HG03469 (cell line): Measurements from ENCODE around the gene MGAT5B.

Experiments used
- ATAC-seq: cut with Tn5 transposase; IDR thresholded peaks from one replicate; pipeline ENCODE4 v1.9.1; 2021; ENCODE audit warnings: mild to moderate bottlenecking, moderate library complexity, moderate number of reproducible peaks; ENCODE audit not compliant: unreplicated experiment

The MGAT5B gene

GRCh38 chr17:76903631-76904030 is 35.4 kb downstream of the MGAT5B start:
- ATAC-seq, result no peak

GRCh38 chr17:76904116-76904515 is 35.9 kb downstream of the MGAT5B start:
- ATAC-seq, result no peak

- ATAC-seq, result no peak
Measured at GRCh38 chr17:76905036-76905435, 36.8 kb downstream of the MGAT5B start.

GRCh38 chr17:76905836-76906235 is 37.6 kb downstream of the MGAT5B start:
- no peak for ATAC-seq

GRCh38 chr17:76906463-76906862 is 38.3 kb downstream of the MGAT5B start:
- no peak for ATAC-seq

GRCh38 chr17:76907352-76907751 is 39.1 kb downstream of the MGAT5B start:
- ATAC-seq, result no peak

- ATAC-seq, result no peak
Measured at GRCh38 chr17:76909971-76910760, 42.0 kb downstream of the MGAT5B start.

- ATAC-seq, result no peak
Measured at GRCh38 chr17:76911299-76912017, 43.3 kb downstream of the MGAT5B start.

GRCh38 chr17:76912421-76913164 is 44.4 kb downstream of the MGAT5B start:
- ATAC-seq, result no peak

- ATAC-seq, result no peak
Measured at GRCh38 chr17:76914937-76915336, 46.7 kb downstream of the MGAT5B start.

GRCh38 chr17:76915840-76916510 is 47.8 kb downstream of the MGAT5B start:
- no peak for ATAC-seq

GRCh38 chr17:76917829-76918228 is 49.6 kb downstream of the MGAT5B start:
- no peak for ATAC-seq

- ATAC-seq, result no peak
Measured at GRCh38 chr17:76918811-76919210, 50.6 kb downstream of the MGAT5B start.

- ATAC-seq, result no peak
Measured at GRCh38 chr17:76920364-76921139, 52.3 kb downstream of the MGAT5B start.

- no peak for ATAC-seq
Measured at GRCh38 chr17:76921340-76922036, 53.3 kb downstream of the MGAT5B start.

- no peak for ATAC-seq
Measured at GRCh38 chr17:76922084-76922483, 53.9 kb downstream of the MGAT5B start.

- ATAC-seq, result no peak
Measured at GRCh38 chr17:76922967-76923366, 54.8 kb downstream of the MGAT5B start.

- no peak for ATAC-seq
Measured at GRCh38 chr17:76923491-76923890, 55.3 kb downstream of the MGAT5B start.
